K562 (cell line): ENCODE results near the gene PCSK7.
"Not testable (repeated sequence)": the region's sequence is repeated elsewhere in the genome, so short reads cannot be mapped to it uniquely, and the experiment has no call there.

Source experiments
- GATAD2A ChIP-seq: fragments of 450-650 bp; IDR thresholded peaks from 2 replicates; pipeline ENCODE4 v1.6.1; 2017
- TCF7 ChIP-seq: sonication (generic); IDR thresholded peaks from 2 replicates; pipeline ENCODE4 v1.6.1; 2016; ENCODE audit warnings: antibody characterized with exemption, borderline replicate concordance
- ZFPM2 ChIP-seq: fragments of 250-450 bp; sonication (Bioruptor Pico); IDR thresholded peaks from 2 replicates; pipeline ENCODE4 v1.5.1; 2022; ENCODE audit warnings: mild to moderate bottlenecking

GRCh38 chr11:117208710-117209109 lies 23.2 kb downstream of the PCSK7 start:
- TF ChIP-seq TCF7; GATAD2A; ZFPM2 (CRISPR knock-in tag): not testable (repeated sequence)
